Duodenal mucosa (tissue), 2 donors: Measurements from ENCODE around the gene KIF26B.
A peak's percentile ranks its signal among the peaks of the same experiment; 100 is the strongest.
"Not testable (repeated sequence)": the region's sequence is repeated elsewhere in the genome, so short reads cannot be mapped to it uniquely, and the experiment has no call there.

ENCODE experiments used
- H3K27ac ChIP-seq: one replicate; pipeline ENCODE4 v1.7.0; 2013; ENCODE audit warnings: low read depth, low read length
- H3K27me3 ChIP-seq, 2 donors: one replicate each; pipeline ENCODE4 v1.7.0; 2013; ENCODE audit warnings: low read length in 2 of 2, control low read depth in 1 of 2; ENCODE audit not compliant: insufficient read depth in 2 of 2, control insufficient read depth in 1 of 2
- H3K36me3 ChIP-seq, 2 donors: one replicate each; pipeline ENCODE4 v1.7.0; 2013; ENCODE audit warnings: low read length in 2 of 2, control low read depth in 1 of 2; ENCODE audit not compliant: insufficient read depth in 2 of 2, control insufficient read depth in 1 of 2
- H3K4me1 ChIP-seq, 2 donors: one replicate each; pipeline ENCODE4 v1.7.0; 2013; ENCODE audit warnings: low read length in 2 of 2, control low read depth in 1 of 2; ENCODE audit not compliant: insufficient read depth in 2 of 2, control insufficient read depth in 1 of 2
- H3K4me3 ChIP-seq, 2 donors: one replicate each; pipeline ENCODE4 v1.7.0; 2013; ENCODE audit warnings: low read length in 2 of 2, low read depth in 1 of 2
- H3K9ac ChIP-seq, 2 donors: one replicate each; pipeline ENCODE4 v1.7.0; 2013; ENCODE audit warnings: low read length in 2 of 2, low read depth in 1 of 2
- H3K9me3 ChIP-seq, 2 donors: one replicate each; pipeline ENCODE4 v1.7.0; 2013; ENCODE audit warnings: low read length in 2 of 2, control low read depth in 1 of 2; ENCODE audit not compliant: control insufficient read depth in 1 of 2

The KIF26B gene

DNA sequence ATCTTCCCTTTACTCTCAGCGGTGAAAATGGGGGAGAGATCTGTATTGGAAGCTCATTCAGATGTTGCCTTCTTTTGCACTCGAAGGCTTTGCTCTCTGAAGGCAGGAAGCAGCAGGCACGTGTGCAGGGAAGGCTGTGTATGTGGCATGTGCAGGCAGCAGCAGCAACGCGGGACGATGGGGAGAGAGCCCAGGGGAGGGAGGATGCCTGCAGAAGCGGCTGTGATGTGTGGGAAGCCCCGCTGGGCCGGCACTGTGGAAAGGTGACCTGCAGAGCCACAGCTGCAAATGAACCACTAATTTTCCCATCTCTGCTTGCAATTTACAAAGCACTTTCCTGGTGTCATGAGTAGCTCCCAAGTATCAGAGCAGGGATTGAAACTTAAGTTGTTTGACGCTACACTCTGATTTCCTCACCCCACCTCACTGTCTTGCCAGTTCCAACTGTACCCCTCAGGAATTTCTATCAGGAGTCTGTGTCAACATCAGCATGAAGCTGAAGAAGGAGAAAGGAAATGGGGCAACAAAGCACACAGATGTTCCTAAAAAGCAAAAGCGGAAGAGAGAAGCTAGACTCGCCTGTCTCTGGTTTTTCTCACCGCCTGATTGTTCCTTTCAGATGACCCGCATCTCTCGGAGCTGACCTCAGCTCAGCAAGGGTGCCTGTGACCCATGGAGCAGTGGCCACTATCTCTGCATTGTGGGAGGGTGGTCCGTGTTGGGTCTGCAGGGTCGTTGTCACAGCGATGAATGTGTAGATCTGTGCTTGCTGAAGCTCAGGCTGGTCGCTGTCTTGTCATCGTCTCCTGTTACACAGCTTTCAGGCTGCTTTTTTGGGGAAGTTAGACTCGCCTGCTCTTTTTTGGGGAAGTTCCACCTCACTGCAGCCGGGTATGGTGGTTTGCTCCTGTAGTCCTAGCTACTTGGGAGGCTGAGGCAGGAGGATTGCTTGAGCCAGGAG, 156.1 kb downstream of the KIF26B start:
- Histone ChIP-seq H3K9me3 (no peaks in the 10 kb centered on the region), H3K27ac (no peak overlapping the region), H3K27me3 (no peaks in the 10 kb centered on the region), H3K4me1 (no peaks in the 10 kb centered on the region), H3K9ac (no peak overlapping the region), H3K36me3 (no peaks in the 10 kb centered on the region), H3K4me3 (peak overlapping the region; percentile 32 to 44)

DNA sequence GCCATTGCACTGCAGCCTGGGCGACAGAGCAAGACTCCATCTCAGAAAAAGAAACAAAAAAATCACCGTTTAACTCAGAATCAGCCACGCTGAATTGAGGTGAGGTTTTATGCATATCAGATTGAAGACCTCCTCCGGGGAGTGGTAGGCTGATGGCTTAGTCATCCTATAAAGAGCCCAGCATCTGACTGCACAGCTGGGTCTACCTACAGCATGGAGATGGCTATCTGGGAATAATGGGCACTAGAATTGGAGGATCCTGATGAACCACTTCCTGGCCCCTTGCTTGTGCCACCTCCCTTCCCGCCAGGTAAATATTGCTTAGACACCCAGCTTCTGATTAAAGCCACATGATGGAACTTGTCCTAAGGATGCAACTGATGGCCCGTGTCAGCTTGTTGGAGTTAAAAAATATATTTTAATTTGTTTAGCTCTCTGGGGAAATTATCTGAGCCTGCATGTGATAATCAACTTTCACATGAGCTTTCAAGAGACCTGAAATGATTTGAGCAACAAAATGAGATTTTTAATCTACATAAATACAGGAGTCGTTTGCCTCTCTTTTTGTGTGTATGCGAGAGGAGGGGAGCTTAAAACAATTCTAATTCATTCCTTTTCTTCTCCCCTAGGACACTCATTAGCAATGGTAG, 157.2 kb downstream of the KIF26B start:
- H3K4me1 ChIP-seq: no peaks in the 10 kb centered on the region
- no peak overlapping the region for H3K27ac ChIP-seq
- no peaks in the 10 kb centered on the region for H3K36me3 ChIP-seq
- H3K4me3 ChIP-seq: no peak overlapping the region
- H3K9me3 ChIP-seq: no peaks in the 10 kb centered on the region
- H3K27me3 ChIP-seq: no peaks in the 10 kb centered on the region
- H3K9ac ChIP-seq: no peak overlapping the region

DNA sequence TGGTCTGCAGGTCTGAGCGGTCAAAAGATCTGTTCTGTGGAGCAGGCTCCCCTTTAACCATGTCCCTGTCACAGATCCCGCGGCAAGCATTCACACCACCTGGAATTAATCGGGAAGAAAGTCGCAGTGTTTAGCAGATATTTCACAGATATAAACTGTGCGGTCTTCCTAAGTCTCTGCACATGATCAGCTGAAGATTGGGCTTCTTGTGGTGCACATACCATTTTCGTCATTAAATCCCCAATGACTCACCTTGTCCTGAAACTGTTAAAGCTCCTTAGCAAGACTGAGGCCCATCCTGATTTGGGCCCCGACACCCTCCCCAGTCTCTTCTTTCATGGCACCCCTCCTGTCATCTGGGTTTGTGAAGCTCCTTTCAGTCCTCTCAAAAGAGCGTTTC, 158.8 kb downstream of the KIF26B start:
- Histone ChIP-seq H3K4me3 (no peak overlapping the region), H3K9ac (no peak overlapping the region), H3K36me3 (no peaks in the 10 kb centered on the region), H3K9me3 (no peaks in the 10 kb centered on the region), H3K4me1 (no peaks in the 10 kb centered on the region), H3K27ac (no peak overlapping the region), H3K27me3 (no peaks in the 10 kb centered on the region)

DNA sequence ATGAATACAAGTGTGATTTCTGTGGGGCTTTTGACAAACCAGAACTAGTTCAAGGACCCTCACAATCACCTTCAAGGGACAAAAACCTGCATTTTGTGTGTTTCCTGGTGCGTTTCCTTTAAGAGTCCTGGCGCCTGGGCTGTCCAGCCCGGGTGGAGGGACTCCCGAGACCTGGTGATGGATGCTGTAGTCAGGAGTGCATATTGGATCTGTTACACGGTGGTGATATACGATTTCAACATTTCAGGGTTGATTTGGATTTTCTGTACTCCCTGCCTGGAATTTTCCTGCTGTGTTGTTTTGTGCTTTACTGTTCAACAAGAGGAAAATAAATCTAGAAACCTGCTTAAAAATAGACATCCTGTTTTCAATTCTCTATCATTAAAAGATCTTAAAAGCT, 162.0 kb downstream of the KIF26B start:
- H3K4me3 ChIP-seq: no peak overlapping the region
- H3K27me3 ChIP-seq: no peaks in the 10 kb centered on the region
- H3K9ac ChIP-seq: no peak overlapping the region
- no peaks in the 10 kb centered on the region for H3K36me3 ChIP-seq
- no peaks in the 10 kb centered on the region for H3K9me3 ChIP-seq
- H3K4me1 ChIP-seq: no peaks in the 10 kb centered on the region
- H3K27ac ChIP-seq: no peak overlapping the region

DNA sequence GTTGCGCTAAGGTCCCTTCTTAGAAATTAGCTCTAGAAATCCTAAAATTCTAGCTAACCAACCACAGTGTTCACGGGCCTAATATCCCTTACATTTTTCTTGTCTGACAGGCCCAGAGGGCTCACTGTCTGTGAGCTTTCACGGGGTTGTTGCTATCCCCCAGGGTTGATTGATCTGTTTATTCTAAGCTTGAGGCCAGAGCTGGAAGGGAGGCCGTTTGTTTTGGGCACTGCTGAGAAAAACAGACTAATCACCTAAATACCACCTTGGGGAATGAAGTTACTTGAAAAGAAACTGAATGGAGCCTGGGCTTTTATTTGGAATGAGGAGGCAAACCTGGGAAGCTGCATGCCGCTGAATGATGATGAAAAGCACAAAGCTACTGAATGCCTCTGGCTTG, 162.4 kb downstream of the KIF26B start:
- H3K27me3 ChIP-seq: no peaks in the 10 kb centered on the region
- no peaks in the 10 kb centered on the region for H3K36me3 ChIP-seq
- no peak overlapping the region for H3K4me3 ChIP-seq
- no peaks in the 10 kb centered on the region for H3K9me3 ChIP-seq
- H3K9ac ChIP-seq: no peak overlapping the region
- H3K4me1 ChIP-seq: no peaks in the 10 kb centered on the region
- no peak overlapping the region for H3K27ac ChIP-seq

DNA sequence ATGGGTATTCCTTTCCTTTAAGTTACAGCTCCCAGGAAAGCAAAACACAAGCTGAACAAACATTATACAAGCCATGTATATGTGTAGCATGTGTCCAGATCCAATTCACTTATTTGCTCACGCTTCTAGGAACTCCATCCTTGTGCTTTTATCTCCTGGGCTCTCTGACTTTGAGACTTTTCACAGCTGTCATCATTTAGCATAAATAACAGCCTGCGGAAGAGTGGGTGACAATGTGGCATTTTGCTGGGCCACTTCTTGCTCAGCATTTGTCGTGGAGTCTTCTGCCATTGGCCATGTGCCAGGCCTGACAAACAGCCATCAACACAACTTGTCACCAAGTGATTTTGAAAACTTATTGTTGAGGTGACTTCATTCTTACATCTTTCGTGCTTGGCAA, 164.3 kb downstream of the KIF26B start:
- no peaks in the 10 kb centered on the region for H3K4me1 ChIP-seq
- no peaks in the 10 kb centered on the region for H3K9me3 ChIP-seq
- H3K9ac ChIP-seq: no peak overlapping the region
- H3K4me3 ChIP-seq: no peak overlapping the region
- no peaks in the 10 kb centered on the region for H3K36me3 ChIP-seq
- no peaks in the 10 kb centered on the region for H3K27me3 ChIP-seq
- H3K27ac ChIP-seq: no peak overlapping the region

DNA sequence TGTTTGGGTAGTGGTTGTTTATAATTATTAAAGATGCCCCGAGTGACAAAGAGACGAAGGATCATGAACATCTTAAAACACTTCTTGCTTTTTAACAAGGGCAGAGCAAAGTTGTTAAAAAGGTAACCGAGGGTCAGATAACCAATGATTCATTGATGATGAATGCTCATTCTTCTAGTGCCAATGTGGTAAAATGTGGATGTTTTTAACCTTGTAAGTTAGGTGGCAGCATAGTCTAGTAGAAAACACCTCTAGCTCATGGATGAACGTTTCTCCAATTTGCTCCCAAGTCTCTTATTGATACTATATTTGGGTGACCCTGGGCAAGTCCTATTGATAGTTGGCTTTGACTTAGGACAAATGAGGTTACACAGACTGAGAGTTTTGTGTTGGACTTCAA, 167.9 kb downstream of the KIF26B start:
- H3K4me1 ChIP-seq: no peaks in the 10 kb centered on the region
- H3K4me3 ChIP-seq: no peak overlapping the region
- H3K27me3 ChIP-seq: no peaks in the 10 kb centered on the region
- H3K27ac ChIP-seq: no peak overlapping the region
- no peak overlapping the region for H3K9ac ChIP-seq
- no peaks in the 10 kb centered on the region for H3K9me3 ChIP-seq
- no peaks in the 10 kb centered on the region for H3K36me3 ChIP-seq

DNA sequence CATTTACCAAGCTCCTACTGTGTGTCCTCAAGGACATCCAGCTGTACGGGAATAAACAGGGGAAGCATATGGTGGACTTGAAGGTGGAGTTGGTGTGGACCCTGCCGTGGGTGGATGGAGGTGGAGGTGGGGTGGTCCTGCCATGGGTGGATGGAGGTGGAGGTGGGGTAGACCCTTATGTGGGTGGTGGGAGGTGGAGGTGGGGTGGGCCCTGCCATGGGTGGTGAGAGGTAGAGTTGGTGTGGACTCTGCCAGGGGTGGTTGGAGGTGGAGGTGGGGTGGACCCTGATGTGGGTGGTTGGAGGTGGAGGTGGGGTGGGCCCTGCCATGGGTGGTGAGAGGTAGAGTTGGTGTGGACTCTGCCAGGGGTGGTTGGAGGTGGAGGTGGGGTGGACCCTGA, 169.0 kb downstream of the KIF26B start:
- H3K36me3 ChIP-seq, H3K4me1 ChIP-seq, H3K27me3 ChIP-seq, H3K9ac ChIP-seq, H3K4me3 ChIP-seq, H3K27ac ChIP-seq, H3K9me3 ChIP-seq: not testable (repeated sequence)

DNA sequence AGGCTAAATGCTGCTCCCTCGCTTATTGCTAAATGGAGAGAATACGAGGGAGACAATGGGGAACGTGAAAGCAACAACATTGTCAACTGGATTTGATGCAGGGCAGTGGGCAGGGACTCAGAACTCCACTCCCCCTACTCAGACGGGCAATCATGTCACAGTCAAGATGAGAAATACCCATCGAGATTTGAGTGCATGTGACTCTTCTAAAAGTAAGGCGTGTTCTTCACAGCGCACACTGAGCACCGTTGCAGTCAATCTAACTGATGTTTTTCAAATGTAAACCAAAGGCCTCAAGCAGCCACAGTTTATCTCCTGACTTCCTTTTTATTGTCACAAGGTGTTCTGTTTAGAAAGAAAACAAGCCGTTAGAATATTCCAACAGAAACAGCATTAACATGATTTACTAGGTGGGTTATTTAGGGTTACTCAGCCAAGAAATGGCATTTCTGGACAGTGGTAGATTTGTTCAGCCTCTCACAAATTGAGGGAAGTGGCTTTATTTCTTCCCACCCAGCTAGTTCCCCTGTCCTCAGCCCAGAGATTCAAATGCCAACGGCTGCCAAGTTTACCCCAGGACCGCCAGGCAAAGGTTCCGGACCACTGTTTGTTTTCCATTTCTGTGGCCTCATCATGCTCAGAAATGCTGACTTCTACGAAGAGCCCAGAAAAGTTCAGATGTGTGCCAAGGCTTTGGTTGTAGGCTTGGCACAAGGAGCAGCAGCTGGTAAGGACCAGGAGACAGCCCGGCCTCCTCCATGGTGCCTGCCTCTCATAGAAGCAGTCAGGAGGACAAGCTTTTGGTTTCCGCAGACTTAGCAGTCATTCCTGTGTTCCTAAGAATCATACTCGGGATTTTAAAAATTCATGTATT, 171.4 kb downstream of the KIF26B start:
- H3K4me1 ChIP-seq: no peaks in the 10 kb centered on the region
- H3K36me3 ChIP-seq: no peaks in the 10 kb centered on the region
- H3K9me3 ChIP-seq: no peaks in the 10 kb centered on the region
- no peak overlapping the region for H3K9ac ChIP-seq
- no peak overlapping the region for H3K27ac ChIP-seq
- H3K4me3 ChIP-seq: no peak overlapping the region
- no peaks in the 10 kb centered on the region for H3K27me3 ChIP-seq

DNA sequence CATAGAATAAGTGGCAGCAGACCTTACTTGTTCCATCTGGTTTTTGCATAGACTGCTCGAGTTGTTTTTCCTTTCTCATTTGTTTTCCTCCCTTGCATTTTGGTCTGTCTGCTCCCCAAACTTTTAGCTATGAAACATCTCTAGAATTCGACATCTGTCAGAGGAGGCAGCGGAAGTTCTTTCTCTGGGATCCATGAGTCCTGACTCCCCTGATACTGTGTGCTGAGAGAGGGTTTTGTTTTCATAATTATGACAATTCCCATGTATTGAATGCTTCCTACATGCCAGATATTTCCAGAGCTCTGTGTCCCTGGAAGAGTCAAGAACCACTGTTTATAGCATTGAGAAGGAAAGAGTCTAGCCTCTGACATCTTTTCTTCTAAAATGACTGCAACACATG, 172.6 kb downstream of the KIF26B start:
- no peaks in the 10 kb centered on the region for H3K4me1 ChIP-seq
- H3K27ac ChIP-seq: no peak overlapping the region
- H3K36me3 ChIP-seq: no peaks in the 10 kb centered on the region
- H3K9ac ChIP-seq: no peak overlapping the region
- H3K9me3 ChIP-seq: no peaks in the 10 kb centered on the region
- no peaks in the 10 kb centered on the region for H3K27me3 ChIP-seq
- H3K4me3 ChIP-seq: no peak overlapping the region
